BJ (cell line): ENCODE results near the gene RAI14. TPM values are rescaled to one million over a fixed set of nuclear protein-coding genes. Genes with fewer than 3 reads are reported as not detected.

Experiments used
- CTCF ChIA-PET: fragments of 350-600 bp; formaldehyde crosslinking; extraction: SDS; loops from one replicate; lab custom pipeline; 2021; ENCODE audit warnings: antibody characterized with exemption, inconsistent platforms; lab: Yijun Ruan, JAX
- POLR2A ChIA-PET: fragments of 300-600 bp; sonication (Branson Sonifier 250); formaldehyde crosslinking; extraction: SDS; loops from one replicate; lab custom pipeline; 2021; ENCODE audit warnings: antibody characterized with exemption; lab: Charles Lee
- DNase-seq: peaks from one replicate; pipeline ENCODE4 v3.0.0-alpha.2; 2011; ENCODE audit warnings: low read depth
- H3K27me3 ChIP-seq: 2 replicates; pipeline ENCODE4 v1.6.0; 2011; ENCODE audit warnings: low read length; ENCODE audit not compliant: control insufficient read depth, insufficient read depth
- H3K36me3 ChIP-seq: 2 replicates; pipeline ENCODE4 v1.5.1; 2011; ENCODE audit warnings: low read length; ENCODE audit not compliant: control insufficient read depth, insufficient read depth
- H3K4me3 ChIP-seq: 2 replicates; pipeline ENCODE4 v1.5.1; 2011; ENCODE audit warnings: low read depth, mild to moderate bottlenecking, control low read depth, low read length
- polyA plus RNA-seq: library from polyadenylated mRNA; depleted of rRNA; stranded (reverse); fragments of >200 nt; gene quantifications from 2 replicates; pipeline ENCODE4 v1.2.3, GENCODE V29; 2011
- TF ChIP-seq, protein P1 (sequence below): IDR thresholded peaks from 2 replicates; pipeline ENCODE4 v1.5.1; 2011; ENCODE audit warnings: low read depth, mild to moderate bottlenecking, control low read depth, inconsistent platforms, low read length, moderate library complexity; ENCODE audit not compliant: insufficient read depth

RAI14 gene
- polyA plus RNA-seq, 1 experiment, result 183 TPM

GRCh38 chr5:34865091-34865490, 209.0 kb downstream of the RAI14 start:
- TF ChIP-seq, protein P1, sequence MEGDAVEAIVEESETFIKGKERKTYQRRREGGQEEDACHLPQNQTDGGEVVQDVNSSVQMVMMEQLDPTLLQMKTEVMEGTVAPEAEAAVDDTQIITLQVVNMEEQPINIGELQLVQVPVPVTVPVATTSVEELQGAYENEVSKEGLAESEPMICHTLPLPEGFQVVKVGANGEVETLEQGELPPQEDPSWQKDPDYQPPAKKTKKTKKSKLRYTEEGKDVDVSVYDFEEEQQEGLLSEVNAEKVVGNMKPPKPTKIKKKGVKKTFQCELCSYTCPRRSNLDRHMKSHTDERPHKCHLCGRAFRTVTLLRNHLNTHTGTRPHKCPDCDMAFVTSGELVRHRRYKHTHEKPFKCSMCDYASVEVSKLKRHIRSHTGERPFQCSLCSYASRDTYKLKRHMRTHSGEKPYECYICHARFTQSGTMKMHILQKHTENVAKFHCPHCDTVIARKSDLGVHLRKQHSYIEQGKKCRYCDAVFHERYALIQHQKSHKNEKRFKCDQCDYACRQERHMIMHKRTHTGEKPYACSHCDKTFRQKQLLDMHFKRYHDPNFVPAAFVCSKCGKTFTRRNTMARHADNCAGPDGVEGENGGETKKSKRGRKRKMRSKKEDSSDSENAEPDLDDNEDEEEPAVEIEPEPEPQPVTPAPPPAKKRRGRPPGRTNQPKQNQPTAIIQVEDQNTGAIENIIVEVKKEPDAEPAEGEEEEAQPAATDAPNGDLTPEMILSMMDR, result no peak
- ChIA-PET POLR2A (no interaction called here), CTCF (interaction anchor here (1.0 kb wide), 1 partner anchor 27 kb away, joined by 3 read pairs; the partner anchor contains the start of gene TTC23L)
- Histone ChIP-seq H3K27me3 (no peaks in the 10 kb centered on the region; the same call in none of the 2 replicates), H3K36me3 (no peaks in the 10 kb centered on the region), H3K4me3 (no peak overlapping the region)
- DNase-seq, result no peak

DNA sequence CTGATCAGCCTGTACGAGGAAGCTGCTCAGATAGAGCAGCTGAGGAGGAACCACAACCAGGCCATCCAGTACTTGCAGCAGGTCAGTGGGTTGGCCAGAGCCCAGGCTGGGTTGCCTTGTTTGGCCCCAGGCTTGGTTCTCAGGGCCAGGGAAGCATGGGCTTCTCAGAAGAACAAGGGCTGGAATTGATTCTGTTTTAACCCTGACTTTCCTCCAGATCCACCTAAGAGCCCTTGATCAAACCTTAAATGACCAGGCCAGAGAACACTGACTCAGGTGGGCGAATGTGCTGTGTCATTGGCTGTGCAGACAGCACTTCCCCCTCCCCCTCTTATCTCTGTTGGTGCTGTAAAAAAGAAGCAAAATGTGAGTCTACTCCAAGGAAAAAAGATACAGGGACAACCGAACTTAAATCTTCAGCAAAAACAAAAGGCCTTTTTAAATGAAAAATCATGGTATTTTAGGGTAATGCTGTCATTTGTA, 210.9 kb downstream of the RAI14 start:
- ChIA-PET CTCF (no interaction called here), POLR2A (no interaction called here)
- DNase-seq, result no peak
- Histone ChIP-seq H3K4me3 (no peak overlapping the region), H3K36me3 (no peaks in the 10 kb centered on the region), H3K27me3 (no peaks in the 10 kb centered on the region; the same call in 1 of the 2 replicates)
- TF ChIP-seq, protein P1, result no peak

DNA sequence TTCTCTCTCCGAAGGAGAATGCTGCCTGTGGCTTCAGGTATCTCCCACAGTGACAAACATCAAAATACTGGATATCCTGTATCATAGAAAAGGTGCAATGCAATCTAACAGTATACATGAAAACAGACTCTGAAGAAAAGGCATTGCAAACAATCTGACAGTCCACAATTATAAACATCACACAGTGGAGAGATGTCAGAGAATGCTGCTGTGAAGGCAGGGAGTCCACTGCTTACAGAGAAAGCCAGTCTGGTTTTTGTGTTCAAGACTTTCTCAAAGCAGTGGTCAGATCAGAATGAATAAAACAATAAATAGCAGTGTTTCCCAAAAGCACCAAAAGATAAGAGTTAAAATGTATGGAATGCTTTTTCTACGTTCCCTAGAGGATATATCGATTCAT, 211.5 kb downstream of the RAI14 start:
- ChIA-PET CTCF (no interaction called here), POLR2A (no interaction called here)
- no peak for DNase-seq
- Histone ChIP-seq H3K4me3 (no peak overlapping the region), H3K27me3 (no peaks in the 10 kb centered on the region; the same call in 1 of the 2 replicates), H3K36me3 (no peaks in the 10 kb centered on the region)
- TF ChIP-seq, protein P1, result no peak

- no peak for DNase-seq
- TF ChIP-seq, protein P1, result no peak
- ChIA-PET POLR2A (no interaction called here), CTCF (interaction anchor here (1.6 kb wide), 1 partner anchor 35 kb away, joined by 4 read pairs; no protein-coding TSS in a partner anchor)
- Histone ChIP-seq H3K4me3 (no peak overlapping the region), H3K27me3 (no peaks in the 10 kb centered on the region; the same call in 1 of the 2 replicates), H3K36me3 (no peaks in the 10 kb centered on the region)
These were observed 212.7 kb downstream of the RAI14 start for GRCh38 chr5:34868791-34869190.

DNA sequence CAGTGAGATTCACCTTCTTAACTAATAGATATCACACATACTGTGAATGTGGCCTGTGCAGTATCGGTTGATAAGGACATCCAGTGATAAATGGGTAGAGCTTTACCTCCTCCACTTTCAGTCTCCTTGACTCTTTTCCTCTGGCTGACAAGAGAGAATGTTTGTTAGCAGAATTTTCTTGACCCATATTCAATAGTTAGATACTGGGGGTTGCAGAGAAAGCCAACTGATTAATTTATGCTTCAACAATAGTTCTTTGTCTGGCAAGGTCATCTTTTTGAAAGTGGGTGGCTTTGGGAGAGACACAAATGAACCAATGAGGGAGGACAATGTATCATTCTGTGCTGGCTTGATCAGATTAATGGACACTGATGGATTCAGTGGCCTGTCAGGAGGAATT, 213.1 kb downstream of the RAI14 start:
- TF ChIP-seq, protein P1, result no peak
- CTCF ChIA-PET, result interaction anchor here (1.6 kb wide), 1 partner anchor 35 kb away, joined by 4 read pairs; no protein-coding TSS in a partner anchor
- Histone ChIP-seq H3K36me3 (no peaks in the 10 kb centered on the region), H3K27me3 (no peaks in the 10 kb centered on the region; the same call in 1 of the 2 replicates), H3K4me3 (no peak overlapping the region)
- POLR2A ChIA-PET, result no interaction called here
- DNase-seq, result no peak
